Inflammatory macrophage treated with lipopolysaccharide for 4 hours (primary cell): Measurements from ENCODE around the gene NAP1L4.

Experiments used
- DNase-seq: peaks from one replicate; pipeline ENCODE4 v3.0.0-alpha.2; 2020

NAP1L4 gene

DNA sequence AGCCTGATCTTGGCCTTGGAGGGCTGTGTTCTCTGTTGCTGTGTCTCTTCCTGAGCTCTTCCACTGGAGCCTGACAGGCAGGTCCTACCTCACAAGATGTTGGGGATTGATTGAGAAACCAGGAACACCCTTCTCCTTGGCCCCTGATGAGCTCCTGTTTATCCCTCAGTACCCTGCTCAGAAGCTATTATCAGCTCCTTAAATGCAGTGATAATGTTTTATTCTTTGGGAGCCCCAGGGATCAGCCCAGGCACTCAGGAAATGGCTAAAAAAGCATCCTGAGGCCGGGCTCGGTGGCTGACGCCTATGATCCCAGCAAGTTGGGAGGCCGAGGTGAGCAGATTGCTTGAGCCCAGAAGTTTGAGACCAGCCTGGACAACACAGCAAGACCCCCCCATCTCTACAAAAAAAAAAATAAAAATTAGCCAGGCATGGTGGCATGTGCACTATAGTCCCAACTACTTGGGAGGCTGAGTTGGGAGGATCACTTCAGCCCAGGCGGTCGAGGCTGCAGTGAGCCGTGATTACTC lies 58.0 kb downstream of the NAP1L4 start:
- no peak for DNase-seq

DNA sequence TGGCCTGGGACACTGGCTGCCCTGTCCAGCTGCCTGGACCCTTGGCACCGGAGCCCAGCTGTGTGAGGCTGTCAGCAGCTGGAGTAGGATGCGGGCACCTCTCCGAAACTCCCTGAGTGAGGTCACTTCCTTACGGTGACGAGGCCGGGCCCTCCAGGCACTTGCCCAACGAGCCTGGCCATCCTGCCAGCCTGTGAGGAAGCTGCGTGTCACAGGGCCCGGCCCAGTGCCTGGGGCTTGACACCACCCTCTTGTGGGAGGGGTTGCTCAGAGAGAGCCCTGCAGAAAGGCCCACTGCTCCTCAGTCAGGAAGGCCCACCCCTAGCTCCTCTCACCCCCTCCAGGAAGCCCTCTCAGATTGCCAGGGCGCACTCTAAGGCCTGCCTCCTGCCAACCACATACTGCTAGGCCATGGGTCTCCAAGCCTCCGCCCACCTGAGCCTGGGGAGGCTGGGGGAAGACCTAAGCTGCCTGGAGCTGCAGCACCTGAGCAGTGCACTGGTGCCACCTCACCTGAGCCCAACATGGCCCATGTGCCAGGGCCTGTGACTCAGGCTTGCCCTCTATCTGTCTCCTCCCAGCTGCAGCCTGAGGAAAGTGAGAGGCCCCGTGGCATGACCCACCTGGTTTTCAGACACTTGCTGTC lies 58.6 kb downstream of the NAP1L4 start:
- peak; percentile 99 for DNase-seq

DNA sequence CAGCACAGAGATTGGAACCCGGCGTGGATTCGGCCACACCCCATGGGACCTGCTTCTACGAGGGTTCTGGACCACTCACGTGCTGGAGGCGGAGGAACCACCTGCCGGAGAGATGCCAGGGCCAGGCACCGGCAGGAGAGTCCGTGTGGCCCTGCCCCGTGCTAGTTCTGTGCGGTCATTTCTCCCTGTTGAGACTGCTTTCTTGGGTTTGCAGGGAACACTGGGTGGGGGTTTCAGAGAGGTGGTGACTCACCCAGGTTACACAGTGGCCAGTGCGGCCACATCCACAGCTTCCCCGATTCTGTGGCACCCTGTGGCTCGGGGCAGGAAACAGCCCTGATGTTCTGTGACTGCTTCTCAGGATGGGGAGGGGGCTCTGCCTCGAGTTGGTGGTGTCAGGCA lies 59.3 kb downstream of the NAP1L4 start:
- peak; percentile 74 for DNase-seq

DNA sequence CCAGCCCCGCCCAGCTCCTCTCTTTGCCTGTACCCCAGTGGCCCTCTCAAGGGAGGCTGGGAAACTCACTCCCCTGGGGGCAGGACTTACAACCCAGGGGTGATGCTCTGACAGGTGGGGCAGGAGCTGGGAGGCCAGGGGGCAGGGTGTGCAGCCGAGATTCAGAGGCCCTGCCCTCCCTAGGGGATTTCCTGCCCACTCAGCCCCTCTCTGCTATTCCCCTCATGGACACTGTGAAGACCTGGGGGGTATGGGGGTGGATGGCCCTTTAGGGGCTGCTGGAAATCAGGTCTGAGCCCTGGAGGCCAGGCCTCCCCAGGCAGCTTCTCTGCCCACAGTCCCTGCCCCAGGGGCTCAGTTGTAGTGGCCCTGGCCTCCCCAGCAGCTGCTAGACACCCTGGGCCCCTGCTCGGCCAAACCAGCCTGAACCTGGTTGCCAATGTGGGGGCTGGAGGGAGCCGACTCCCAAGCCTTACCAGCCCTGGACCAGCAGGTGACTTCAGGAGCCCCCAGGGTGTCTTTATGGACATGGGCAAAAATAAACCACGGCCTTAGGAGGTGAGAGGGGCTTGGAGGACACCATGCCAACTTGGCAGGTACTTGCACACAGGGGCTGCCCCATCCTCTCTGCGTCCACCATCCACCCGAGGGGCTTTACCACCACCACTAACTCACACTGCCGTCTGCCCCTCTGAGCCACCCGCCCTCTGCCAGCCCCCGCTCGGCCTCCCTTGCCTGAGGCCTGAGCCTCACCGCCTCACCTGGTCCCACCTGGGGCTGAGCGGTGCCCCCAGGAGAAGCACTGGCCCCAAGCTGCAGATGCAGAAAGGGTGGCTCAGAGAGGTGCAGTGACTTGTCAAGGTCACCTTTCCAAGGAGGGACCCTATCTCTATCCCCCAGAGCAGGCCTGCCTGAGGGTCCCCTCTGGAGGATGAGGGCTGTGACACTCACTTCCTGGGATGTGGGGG lies 60.1 kb downstream of the NAP1L4 start:
- no peak for DNase-seq

DNA sequence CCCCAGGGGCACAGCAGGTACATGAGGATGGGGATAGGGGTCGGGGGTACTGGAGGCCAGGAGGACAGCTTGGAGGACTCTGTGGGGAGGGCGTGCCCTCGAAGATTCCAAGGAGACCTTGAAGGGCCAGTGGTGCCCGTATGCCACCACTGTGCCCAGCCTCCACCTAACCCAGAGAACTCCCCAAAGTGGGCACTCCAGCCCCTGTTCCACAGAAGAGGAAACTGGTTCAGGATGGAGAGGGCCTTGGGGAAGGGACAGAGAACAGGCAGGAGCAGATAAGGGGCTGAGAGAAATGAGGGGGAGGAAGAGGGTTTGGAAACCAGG lies 60.7 kb downstream of the NAP1L4 start:
- DNase-seq: no peak

DNA sequence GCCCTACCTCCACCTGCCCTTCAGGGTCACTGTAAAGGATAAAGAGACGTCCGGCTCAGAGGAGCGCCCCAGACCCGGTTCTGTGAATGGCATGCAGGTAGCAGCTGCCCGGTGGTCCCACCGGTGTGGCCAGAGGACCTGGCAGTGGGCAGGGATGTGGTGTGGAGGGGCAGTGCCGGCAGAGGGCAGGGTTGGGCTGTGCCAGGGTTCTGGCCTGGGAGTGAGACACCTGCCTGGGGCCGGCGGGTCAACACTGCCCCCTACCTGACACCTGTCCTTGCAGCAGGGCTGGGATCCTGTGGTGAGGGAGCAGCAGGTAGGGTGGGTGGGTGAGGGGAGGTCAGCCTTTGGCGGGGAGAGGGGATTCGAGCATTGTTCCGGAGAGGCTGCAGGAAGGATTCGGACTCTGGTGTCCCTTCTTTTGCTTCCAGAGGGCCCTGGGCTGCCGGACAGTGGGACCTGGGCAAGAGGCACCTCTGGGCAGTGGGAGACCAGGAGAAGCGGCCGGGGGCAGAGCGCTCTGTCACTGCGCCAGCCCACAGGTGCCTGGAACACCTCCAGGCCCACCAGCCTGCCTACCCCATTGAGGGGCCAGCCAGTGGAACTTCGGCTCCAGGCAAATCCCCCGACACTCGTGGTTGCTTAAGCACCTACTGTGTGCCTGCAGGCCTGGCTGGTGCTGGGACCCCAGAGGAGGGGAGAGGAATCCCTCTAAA lies 61.3 kb downstream of the NAP1L4 start:
- peak; percentile 50 for DNase-seq

DNA sequence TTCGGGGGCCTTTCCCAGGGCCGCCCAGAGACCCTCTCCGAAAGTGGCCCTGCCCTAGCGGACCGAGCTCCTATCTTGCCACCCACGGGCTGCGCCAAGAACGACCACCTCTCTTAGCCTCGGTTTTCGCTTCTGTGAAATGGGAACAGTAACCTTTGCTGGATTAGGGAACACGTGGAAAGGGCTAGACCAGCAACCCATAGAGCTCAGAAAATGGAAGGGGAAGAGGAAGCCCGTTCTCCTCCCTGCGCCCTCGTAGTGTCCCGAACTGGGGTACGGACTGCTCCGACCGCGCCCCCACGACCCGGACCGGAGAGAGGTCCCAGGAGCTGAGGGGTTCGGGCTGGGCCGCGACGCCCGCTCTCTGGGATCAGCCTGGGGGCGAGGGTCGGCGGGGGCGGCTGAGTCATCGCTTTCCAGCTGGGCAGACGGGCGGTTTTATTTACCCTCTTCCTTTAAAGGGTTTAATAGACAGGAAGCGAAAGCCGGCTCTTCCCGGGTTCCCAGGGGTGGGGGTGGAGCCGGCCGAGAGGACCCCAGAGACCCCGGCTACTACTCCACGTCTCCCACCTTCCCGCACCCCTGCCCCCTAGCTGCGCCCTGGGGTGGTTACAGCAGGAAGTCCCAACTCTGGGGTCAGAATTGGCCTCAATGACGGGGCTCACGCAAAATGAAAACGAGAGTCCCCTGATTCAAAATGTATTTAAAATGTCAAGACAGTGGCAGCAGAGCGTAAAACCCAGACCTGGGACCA lies 62.0 kb downstream of the NAP1L4 start:
- DNase-seq: peak; percentile 68

DNA sequence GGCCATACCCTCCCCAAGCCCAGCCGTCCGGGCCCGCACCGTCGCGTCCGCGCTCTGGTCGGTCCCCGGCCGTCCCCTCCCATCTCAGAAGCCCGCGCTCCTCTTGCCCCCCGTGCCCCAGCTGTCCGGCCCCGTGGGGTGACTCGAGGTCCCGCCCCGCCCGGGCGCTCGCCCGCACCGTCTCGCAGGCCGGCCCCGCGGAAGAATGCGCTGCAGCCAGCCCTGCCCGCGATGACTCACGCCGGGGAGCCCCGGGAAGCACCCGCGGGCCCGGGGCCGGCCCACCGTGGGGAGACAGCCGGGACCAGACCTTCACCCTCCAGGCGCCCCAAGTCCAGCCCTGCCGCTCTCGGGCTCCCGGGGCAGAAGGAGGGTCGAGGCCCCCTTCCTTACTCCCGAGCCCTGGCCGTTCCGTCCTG lies 62.6 kb downstream of the NAP1L4 start:
- peak; percentile 90 for DNase-seq

DNA sequence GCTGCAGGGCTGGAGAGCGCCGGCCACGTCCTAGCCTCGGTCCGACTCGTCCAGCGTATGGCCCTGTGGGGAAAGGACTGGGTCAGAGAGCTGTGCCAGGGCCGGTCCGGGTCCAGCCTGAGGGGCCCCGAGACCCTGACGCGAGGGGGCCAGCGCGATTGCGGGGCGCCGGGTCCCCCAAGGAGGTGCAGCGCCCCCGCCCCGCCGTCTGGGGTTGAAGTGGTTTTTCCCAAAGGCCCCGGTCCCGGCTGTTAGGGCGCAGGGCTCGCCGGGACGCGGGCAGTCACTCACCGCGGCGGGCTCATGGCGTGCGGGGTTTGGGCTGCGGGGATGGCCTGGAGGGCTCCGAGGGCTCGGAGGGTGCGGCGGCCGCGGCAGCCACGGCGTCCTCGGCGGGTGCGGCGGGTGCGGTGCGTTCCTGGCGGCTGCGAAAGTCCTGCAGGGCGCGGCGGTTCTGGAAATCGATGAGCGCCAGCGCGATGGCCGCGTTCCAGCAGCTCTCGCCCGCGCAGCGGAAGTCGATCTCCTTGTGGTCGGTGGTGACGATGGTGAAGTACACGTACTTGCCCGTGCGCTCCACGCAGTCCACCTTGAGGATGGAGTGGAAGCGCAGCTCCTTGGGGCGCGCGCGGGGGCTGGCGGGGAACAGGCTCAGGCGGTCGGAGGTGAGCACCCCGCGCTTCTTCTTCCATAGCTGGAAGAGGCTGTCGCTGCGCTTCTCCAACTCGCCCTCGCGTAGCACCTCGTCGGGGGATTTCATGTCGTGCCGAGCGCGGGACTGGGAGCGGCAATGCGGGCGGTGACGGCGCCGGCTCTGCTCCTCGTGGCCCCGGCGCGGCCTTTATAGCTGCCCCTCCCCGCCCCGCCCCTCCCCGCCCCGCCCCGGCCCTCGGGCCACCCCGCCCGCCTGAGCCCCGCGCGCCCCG lies 63.3 kb downstream of the NAP1L4 start, which contains the start of gene PHLDA2:
TSS of gene PHLDA2 (minus strand) at position 816 of the 926 bp plus-strand sequence. CDS start at position 760, 56 bp downstream.
- peak; percentile 71 for DNase-seq

DNA sequence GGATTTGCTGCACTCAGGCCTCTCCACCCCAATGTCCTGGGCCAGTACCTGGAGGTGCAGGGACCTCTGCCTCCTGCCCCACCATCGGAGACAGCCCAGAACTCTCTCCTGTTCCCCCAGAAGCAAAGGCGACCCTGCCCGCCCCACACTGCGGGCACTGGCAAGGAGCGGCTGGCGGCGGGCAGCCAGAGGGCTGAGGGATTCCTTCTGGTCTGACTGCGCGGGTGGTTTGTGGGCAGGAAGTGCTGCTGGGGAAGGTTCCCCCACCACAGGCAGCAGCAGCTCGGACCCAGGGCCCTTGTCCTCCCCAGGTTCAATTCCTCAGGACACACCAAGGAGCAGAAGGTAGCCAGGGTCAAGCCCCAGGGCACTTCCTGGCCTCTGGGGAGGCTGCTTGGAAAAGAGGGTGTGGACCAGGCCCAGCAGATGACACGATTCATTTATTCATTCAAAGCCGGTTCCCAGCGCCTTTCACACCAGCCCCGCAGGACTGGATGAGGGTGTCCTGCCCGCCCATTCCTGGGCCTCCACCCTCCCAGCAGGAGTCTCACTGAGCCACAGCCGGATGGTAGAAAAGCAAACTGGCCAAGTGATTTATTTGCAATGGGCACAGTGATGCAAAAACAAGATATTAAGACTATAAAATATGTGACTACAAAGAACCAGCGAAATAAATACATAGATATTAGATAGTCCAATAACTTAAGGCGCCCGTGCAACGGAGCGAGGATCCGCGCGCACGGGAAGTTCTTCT lies 64.1 kb downstream of the NAP1L4 start:
- DNase-seq: peak; percentile 22

DNA sequence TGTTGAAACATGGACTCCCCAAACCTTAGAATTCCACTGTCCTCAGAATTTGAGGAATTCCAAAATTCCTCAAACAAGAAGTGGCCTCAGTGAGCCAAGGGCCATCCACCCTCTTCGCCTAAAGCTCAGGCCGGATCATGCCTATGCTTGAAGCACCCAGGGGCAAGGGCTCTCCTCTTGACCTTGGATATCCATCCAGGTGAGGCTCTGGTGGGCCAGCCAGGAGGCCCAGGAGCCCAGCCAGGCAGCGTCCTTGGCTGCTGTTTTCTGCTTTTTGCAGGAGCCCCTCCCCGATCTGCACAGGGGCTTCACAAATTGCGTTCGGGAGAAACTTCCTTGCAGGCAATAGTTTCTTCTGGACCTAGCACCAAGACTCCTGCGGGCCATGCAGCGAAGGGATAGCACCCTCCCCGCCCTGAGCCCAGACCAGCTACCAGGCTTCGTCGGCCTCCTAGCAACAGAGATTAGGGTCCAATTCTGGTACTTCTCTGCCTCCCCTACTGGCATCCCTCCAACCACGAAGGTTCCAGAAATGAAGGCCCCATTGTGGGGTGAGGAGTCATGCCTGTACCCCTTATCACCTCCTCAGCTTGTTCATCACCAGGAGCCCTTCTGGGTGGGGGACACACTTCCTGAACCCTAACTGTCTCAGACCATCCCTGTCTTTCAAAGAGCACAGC lies 64.9 kb downstream of the NAP1L4 start:
- no peak for DNase-seq

DNA sequence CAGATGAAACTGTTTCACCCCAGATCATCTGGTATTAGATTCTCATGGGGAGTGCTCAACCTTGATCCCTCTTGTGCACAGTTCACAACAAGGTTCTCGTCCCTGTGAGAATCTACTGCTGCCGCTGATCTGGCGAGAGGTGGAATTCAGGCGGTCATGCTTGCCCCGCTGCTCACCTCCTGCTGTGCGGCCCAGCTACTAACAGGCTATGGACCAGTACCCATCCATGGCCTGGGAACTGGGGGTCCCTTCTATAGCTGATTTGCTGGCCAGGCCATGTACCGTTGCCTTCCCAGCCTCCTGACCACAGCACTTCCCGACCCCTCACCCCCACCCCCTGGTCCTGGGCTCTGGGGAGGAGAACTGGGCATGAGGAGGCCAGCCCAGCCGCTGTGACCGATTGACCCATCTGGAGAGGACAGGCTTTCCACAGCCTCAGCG lies 65.5 kb downstream of the NAP1L4 start:
- no peak for DNase-seq

DNA sequence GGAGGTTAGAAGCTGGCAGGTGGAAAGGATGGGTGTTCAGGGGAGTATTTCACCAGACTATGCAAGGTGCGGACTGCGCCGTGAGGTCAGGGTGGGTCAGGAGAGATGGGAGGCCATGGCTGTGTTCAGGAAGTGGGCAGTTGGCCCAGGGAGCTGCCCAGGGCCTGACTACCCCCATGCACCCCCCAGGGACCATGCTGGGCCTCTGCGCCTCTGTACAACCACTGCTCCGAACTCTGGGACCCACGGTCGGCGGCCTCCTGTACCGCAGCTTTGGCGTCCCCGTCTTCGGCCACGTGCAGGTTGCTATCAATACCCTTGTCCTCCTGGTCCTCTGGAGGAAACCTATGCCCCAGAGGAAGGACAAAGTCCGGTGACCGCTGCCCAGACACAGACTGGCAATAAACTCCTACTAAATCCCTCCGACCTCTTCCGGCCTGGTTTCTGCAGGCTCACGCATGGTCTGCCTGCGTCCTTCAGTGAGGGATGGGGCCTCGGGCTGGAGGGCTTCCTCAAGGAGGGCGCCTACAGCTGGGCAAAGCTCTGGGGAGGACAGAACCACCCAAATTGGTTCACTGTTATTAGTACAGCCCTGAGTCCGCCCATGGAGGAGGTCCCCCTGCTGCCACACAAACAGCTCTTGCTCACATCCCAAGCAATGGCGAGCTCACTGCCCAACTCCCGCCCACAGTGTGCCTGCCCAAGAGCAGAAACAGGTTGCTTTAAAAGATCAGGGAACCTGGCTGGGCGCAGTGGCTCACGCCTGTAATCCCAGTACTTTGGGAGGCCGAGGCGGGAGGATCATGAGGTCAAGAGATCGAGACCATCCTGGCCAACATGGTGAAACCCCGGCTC lies 67.1 kb downstream of the NAP1L4 start:
- DNase-seq: no peak

DNA sequence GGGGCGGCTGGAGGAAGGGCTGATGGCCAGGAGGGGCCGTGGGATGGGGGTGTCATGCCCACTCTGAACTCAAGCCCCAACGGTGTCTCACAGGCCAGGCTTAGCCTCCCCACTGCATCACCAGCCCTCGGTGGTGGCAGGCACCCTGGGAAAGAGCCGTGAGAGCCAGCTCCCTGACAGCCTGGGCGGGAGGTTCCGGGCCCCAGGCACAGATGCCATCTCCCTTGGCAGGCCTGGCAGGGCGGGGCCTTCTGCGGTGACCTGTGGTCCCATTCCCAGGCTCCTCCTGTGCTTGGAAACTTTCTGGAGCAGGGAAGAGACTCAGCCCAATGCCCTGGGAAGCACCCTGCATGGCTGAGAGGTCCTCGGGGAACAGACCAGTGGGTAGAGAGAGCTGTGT lies 67.7 kb downstream of the NAP1L4 start:
- no peak for DNase-seq

DNA sequence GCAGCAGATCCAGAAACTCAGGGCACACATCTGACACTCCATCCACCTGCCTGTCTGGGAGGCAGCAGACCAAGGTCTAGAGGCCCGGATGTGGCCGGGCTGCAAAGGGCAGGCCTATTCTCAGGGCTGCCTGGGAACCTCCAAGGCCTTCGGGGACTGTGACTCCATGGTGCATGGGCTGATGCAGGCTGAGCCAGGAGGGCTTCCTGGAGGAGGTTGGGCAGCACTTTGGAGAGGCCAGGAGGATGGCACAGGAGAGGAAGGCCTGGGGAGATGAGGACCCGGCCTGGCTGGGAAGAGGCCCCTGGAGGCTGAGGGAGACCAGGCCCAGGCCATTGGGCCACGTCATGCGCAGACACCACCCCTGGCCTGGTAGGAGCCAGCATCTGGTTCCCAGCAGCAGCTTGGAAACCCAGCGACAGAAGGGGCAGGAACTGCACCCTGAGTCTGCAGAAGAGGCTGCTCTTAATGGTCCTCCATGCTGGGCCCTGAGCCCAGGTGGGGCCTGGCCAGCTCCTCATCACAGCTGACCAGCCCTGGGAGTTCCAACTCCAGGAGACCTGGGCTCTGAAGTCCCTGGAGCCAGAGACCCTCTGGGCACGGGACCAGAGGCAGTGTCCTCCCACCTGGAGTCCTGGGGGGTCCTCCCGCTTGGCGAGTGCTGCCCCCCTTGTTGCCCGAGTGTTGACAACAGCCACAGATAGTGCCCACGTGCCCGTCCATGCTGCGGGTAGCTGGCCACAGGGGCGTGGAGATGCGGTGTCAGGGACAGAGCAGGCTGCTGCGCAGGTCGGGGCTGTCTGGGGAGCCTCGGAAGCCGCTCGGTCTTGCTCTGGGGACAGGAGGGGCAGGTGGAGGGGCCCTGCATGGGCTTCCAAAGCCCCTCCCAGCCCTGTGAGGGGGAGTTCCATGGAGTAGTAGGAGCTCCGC lies 68.4 kb downstream of the NAP1L4 start:
- DNase-seq: no peak

DNA sequence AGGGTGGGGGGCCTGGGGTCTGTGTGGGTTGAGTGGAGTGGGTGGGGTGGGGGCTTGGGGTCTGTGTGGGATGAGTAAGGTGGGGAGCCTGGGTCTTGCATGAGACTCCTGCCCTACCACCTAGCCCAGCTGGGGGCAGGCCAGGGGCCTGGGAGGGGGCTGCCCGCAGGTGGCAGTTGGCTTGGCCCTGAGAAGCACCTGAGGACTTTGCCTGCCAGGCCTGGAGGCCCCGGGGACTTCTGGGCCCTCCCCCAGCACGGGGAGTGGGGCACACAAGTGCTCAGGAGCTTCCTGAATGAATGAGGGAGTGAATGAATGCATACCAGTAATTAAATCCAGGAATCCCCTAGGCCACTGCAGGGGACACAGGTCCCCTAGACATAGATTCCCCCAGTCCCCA lies 69.5 kb downstream of the NAP1L4 start:
- no peak for DNase-seq

DNA sequence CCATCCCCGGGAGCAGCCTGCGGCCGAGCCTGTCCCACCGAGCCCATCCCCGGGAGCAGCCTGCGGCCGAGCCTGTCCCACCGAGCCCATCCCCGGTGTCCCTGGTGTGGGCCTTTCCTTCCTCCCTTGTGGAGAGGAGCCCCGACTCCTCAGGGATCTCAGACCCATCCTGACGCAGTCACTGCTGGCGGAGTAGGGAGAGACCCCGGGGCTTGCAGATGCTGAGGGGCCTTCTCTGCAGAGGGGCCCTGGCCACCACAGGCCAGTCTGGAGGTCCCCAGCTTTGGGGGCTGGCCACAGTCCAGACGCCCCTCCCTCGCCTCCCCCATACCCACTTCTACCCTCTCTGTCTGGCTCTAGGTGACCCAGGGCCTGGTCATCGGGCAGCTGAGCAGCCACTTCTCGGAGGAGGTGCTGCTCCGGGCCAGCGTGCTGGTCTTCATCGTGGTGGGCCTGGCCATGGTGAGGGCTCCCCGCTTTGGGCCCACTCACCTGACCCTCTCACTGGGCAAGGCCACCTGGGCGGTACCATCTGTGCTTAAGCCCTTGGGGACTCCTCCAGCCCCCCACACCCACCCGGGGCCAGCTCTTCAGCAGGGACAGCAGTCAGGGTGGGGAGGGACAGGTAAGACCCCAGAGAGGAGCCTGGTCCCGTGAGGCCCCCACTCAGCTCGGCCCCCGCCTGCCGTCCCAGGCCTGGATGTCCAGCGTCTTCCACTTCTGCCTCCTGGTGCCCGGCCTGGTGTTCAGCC lies 70.2 kb downstream of the NAP1L4 start:
- no peak for DNase-seq
